NK-92 treated with Interleukin-12 subunit alpha and Interleukin-12 subunit beta, amount 100 ng/mL, for 24 hours (cell line): ENCODE data around the gene MARCHF3.
"Not testable (repeated sequence)": the region's sequence is repeated elsewhere in the genome, so short reads cannot be mapped to it uniquely, and the experiment has no call there.

Experiments used
- DNase-seq: peaks from one replicate; lab custom pipeline; 2025; lab: John Stamatoyannopoulos, UW

MARCHF3 gene

GRCh38 chr5:127046343-127047072 is 16.1 kb upstream of the MARCHF3 start:
- no peak for DNase-seq

- DNase-seq = no peak
Observed at GRCh38 chr5:127042593-127042992, 12.2 kb upstream of the MARCHF3 start.

GRCh38 chr5:127041571-127041970 is 11.2 kb upstream of the MARCHF3 start:
- no peak for DNase-seq

GRCh38 chr5:127040796-127041520 is 10.6 kb upstream of the MARCHF3 start:
- no peak for DNase-seq

- DNase-seq = no peak
Observed at GRCh38 chr5:127038550-127038949, 8.2 kb upstream of the MARCHF3 start.

GRCh38 chr5:127031863-127032232 is 1.5 kb upstream of the MARCHF3 start:
- DNase-seq = no peak

- no peak for DNase-seq
Observed at GRCh38 chr5:127031147-127031862, 947 bp upstream of the MARCHF3 start.

GRCh38 chr5:127029581-127030258 is 638 bp downstream of the MARCHF3 start:
- DNase-seq = no peak

- no peak for DNase-seq
Observed at GRCh38 chr5:127028822-127029457, 1.4 kb downstream of the MARCHF3 start.

- no peak for DNase-seq
Observed at GRCh38 chr5:127027539-127027938, 2.8 kb downstream of the MARCHF3 start.

- DNase-seq = no peak
Observed at GRCh38 chr5:127026166-127026565, 4.2 kb downstream of the MARCHF3 start.

- no peak for DNase-seq
Observed at GRCh38 chr5:127025467-127025866, 4.9 kb downstream of the MARCHF3 start.

GRCh38 chr5:127024821-127025220 is 5.5 kb downstream of the MARCHF3 start:
- DNase-seq = no peak

GRCh38 chr5:127023552-127024191 is 6.7 kb downstream of the MARCHF3 start:
- DNase-seq = not testable (repeated sequence)

GRCh38 chr5:127022846-127023245 is 7.5 kb downstream of the MARCHF3 start:
- DNase-seq = no peak

GRCh38 chr5:127019928-127020327 is 10.4 kb downstream of the MARCHF3 start:
- DNase-seq = no peak

GRCh38 chr5:127016722-127017121 is 13.6 kb downstream of the MARCHF3 start:
- not testable (repeated sequence) for DNase-seq

GRCh38 chr5:127015716-127016115 is 14.6 kb downstream of the MARCHF3 start:
- no peak for DNase-seq

GRCh38 chr5:127014573-127014972 is 15.8 kb downstream of the MARCHF3 start:
- DNase-seq = no peak

GRCh38 chr5:127013407-127013806 is 17.0 kb downstream of the MARCHF3 start:
- no peak for DNase-seq

- no peak for DNase-seq
Observed at GRCh38 chr5:127012916-127013315, 17.4 kb downstream of the MARCHF3 start.
